Measurements from ENCODE around the gene SPRED3. TPM values are rescaled to one million over a fixed set of nuclear protein-coding genes. Genes with fewer than 3 reads are reported as not detected.

SPRED3 gene
- total RNA-seq, 1 experiment from 2014 or later: 7.2 TPM

DNA sequence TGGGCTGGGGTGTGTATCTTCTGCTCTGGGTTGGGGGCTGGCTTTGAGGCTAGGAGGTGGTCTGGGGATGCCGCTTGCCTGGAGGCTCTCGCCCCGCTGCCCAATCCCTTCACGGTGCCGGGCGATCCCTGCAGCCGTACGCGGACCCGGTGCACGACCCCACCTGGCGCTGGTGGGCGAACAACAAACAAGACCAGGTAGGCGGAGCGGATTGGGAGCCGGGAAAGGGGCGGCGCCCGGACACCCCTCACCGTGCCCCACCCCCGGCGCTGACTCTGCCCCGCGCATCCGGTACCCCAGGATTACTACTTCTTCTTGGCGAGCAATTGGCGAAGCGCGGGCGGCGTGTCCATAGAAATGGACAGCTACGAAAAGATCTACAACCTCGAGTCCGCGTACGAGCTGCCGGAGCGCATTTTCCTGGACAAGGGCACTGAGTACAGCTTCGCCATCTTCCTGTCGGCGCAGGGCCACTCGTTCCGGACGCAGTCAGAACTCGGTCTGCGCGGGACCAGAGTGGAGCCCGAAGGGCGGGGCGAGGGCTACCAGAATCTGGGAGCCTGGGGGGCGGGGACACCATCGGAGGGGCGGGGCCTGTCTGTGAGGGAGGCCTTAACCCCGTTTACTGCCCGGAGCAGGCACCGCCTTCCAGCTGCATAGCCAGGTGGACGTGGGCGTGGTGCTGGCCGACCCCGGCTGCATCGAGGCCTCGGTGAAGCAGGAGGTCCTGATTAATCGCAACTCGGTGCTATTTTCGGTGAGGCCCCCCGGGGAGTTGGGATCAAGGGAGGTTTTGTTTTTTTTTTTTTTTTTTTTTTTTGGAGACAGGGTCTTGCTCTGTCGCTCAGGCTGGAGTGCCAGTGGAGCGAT lies 26.2 kb upstream of the SPRED3 start (continued):
- TF ChIP-seq, protein P1, sequence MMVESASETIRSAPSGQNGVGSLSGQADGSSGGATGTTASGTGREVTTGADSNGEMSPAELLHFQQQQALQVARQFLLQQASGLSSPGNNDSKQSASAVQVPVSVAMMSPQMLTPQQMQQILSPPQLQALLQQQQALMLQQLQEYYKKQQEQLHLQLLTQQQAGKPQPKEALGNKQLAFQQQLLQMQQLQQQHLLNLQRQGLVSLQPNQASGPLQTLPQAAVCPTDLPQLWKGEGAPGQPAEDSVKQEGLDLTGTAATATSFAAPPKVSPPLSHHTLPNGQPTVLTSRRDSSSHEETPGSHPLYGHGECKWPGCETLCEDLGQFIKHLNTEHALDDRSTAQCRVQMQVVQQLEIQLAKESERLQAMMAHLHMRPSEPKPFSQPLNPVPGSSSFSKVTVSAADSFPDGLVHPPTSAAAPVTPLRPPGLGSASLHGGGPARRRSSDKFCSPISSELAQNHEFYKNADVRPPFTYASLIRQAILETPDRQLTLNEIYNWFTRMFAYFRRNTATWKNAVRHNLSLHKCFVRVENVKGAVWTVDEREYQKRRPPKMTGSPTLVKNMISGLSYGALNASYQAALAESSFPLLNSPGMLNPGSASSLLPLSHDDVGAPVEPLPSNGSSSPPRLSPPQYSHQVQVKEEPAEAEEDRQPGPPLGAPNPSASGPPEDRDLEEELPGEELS (CRISPR knock-in tag; IDR thresholded peaks at IDR 0.05): no peak
- TF ChIP-seq ZNF416 (CRISPR knock-in tag; IDR thresholded peaks at IDR 0.05): no peak
- TF ChIP-seq NR1H2 (CRISPR knock-in tag; IDR thresholded peaks at IDR 0.05): no peak
- TF ChIP-seq ZBTB21 (CRISPR knock-in tag; IDR thresholded peaks at IDR 0.05; ENCODE audit: borderline replicate concordance): 0 out of 2 replicates have a peak, but pooled peaks have one; percentile 49
- no peak for TF ChIP-seq NR3C1 (CRISPR knock-in tag; conservative IDR thresholded peaks at IDR 0.05; ENCODE audit: low read depth)
- TF ChIP-seq, protein P2, sequence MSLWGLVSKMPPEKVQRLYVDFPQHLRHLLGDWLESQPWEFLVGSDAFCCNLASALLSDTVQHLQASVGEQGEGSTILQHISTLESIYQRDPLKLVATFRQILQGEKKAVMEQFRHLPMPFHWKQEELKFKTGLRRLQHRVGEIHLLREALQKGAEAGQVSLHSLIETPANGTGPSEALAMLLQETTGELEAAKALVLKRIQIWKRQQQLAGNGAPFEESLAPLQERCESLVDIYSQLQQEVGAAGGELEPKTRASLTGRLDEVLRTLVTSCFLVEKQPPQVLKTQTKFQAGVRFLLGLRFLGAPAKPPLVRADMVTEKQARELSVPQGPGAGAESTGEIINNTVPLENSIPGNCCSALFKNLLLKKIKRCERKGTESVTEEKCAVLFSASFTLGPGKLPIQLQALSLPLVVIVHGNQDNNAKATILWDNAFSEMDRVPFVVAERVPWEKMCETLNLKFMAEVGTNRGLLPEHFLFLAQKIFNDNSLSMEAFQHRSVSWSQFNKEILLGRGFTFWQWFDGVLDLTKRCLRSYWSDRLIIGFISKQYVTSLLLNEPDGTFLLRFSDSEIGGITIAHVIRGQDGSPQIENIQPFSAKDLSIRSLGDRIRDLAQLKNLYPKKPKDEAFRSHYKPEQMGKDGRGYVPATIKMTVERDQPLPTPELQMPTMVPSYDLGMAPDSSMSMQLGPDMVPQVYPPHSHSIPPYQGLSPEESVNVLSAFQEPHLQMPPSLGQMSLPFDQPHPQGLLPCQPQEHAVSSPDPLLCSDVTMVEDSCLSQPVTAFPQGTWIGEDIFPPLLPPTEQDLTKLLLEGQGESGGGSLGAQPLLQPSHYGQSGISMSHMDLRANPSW (CRISPR knock-in tag; conservative IDR thresholded peaks at IDR 0.05; ENCODE audit: low read depth): no peak
- TF ChIP-seq, protein P3, sequence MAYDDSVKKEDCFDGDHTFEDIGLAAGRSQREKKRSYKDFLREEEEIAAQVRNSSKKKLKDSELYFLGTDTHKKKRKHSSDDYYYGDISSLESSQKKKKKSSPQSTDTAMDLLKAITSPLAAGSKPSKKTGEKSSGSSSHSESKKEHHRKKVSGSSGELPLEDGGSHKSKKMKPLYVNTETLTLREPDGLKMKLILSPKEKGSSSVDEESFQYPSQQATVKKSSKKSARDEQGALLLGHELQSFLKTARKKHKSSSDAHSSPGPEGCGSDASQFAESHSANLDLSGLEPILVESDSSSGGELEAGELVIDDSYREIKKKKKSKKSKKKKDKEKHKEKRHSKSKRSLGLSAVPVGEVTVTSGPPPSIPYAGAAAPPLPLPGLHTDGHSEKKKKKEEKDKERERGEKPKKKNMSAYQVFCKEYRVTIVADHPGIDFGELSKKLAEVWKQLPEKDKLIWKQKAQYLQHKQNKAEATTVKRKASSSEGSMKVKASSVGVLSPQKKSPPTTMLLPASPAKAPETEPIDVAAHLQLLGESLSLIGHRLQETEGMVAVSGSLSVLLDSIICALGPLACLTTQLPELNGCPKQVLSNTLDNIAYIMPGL (CRISPR knock-in tag; IDR thresholded peaks at IDR 0.05): no peak
- no peak for TF ChIP-seq SOX15 (CRISPR knock-in tag; IDR thresholded peaks at IDR 0.05)
- 0 out of 2 replicates have a peak, but pooled peaks have one; percentile 38 for TF ChIP-seq ESRRA (CRISPR knock-in tag; IDR thresholded peaks at IDR 0.05; ENCODE audit: borderline replicate concordance)
- TF ChIP-seq, protein P4, sequence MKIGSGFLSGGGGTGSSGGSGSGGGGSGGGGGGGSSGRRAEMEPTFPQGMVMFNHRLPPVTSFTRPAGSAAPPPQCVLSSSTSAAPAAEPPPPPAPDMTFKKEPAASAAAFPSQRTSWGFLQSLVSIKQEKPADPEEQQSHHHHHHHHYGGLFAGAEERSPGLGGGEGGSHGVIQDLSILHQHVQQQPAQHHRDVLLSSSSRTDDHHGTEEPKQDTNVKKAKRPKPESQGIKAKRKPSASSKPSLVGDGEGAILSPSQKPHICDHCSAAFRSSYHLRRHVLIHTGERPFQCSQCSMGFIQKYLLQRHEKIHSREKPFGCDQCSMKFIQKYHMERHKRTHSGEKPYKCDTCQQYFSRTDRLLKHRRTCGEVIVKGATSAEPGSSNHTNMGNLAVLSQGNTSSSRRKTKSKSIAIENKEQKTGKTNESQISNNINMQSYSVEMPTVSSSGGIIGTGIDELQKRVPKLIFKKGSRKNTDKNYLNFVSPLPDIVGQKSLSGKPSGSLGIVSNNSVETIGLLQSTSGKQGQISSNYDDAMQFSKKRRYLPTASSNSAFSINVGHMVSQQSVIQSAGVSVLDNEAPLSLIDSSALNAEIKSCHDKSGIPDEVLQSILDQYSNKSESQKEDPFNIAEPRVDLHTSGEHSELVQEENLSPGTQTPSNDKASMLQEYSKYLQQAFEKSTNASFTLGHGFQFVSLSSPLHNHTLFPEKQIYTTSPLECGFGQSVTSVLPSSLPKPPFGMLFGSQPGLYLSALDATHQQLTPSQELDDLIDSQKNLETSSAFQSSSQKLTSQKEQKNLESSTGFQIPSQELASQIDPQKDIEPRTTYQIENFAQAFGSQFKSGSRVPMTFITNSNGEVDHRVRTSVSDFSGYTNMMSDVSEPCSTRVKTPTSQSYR (CRISPR knock-in tag; IDR thresholded peaks at IDR 0.05): no peak
- TF ChIP-seq, protein P5, sequence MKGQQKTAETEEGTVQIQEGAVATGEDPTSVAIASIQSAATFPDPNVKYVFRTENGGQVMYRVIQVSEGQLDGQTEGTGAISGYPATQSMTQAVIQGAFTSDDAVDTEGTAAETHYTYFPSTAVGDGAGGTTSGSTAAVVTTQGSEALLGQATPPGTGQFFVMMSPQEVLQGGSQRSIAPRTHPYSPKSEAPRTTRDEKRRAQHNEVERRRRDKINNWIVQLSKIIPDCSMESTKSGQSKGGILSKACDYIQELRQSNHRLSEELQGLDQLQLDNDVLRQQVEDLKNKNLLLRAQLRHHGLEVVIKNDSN (CRISPR knock-in tag; IDR thresholded peaks at IDR 0.05): no peak; the same call in 1 of the 2 replicates
- no peak for TF ChIP-seq RELA (CRISPR knock-in tag; IDR thresholded peaks at IDR 0.05; ENCODE audit: borderline replicate concordance)
- no peak for TF ChIP-seq KAT7 (CRISPR knock-in tag; IDR thresholded peaks at IDR 0.05; ENCODE audit: borderline replicate concordance)
- TF ChIP-seq, protein P6, sequence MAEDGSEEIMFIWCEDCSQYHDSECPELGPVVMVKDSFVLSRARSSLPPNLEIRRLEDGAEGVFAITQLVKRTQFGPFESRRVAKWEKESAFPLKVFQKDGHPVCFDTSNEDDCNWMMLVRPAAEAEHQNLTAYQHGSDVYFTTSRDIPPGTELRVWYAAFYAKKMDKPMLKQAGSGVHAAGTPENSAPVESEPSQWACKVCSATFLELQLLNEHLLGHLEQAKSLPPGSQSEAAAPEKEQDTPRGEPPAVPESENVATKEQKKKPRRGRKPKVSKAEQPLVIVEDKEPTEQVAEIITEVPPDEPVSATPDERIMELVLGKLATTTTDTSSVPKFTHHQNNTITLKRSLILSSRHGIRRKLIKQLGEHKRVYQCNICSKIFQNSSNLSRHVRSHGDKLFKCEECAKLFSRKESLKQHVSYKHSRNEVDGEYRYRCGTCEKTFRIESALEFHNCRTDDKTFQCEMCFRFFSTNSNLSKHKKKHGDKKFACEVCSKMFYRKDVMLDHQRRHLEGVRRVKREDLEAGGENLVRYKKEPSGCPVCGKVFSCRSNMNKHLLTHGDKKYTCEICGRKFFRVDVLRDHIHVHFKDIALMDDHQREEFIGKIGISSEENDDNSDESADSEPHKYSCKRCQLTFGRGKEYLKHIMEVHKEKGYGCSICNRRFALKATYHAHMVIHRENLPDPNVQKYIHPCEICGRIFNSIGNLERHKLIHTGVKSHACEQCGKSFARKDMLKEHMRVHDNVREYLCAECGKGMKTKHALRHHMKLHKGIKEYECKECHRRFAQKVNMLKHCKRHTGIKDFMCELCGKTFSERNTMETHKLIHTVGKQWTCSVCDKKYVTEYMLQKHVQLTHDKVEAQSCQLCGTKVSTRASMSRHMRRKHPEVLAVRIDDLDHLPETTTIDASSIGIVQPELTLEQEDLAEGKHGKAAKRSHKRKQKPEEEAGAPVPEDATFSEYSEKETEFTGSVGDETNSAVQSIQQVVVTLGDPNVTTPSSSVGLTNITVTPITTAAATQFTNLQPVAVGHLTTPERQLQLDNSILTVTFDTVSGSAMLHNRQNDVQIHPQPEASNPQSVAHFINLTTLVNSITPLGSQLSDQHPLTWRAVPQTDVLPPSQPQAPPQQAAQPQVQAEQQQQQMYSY (CRISPR knock-in tag; IDR thresholded peaks at IDR 0.05): peak; percentile 78
- no peak for TF ChIP-seq ZNF121 (CRISPR knock-in tag; IDR thresholded peaks at IDR 0.05)
- no peak for TF ChIP-seq ZNF423 (CRISPR knock-in tag; IDR thresholded peaks at IDR 0.05)
- TF ChIP-seq, protein P7, sequence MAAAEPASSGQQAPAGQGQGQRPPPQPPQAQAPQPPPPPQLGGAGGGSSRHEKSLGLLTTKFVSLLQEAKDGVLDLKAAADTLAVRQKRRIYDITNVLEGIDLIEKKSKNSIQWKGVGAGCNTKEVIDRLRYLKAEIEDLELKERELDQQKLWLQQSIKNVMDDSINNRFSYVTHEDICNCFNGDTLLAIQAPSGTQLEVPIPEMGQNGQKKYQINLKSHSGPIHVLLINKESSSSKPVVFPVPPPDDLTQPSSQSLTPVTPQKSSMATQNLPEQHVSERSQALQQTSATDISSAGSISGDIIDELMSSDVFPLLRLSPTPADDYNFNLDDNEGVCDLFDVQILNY (CRISPR knock-in tag; IDR thresholded peaks at IDR 0.05): peak; percentile 48; the same call in 1 of the 2 replicates
- TF ChIP-seq ZNF219 (CRISPR knock-in tag; IDR thresholded peaks at IDR 0.05; ENCODE audit: borderline replicate concordance): no peak
- TF ChIP-seq CBFB (CRISPR knock-in tag; IDR thresholded peaks at IDR 0.05; ENCODE audit: low read depth): no peak
- TF ChIP-seq, protein P8, sequence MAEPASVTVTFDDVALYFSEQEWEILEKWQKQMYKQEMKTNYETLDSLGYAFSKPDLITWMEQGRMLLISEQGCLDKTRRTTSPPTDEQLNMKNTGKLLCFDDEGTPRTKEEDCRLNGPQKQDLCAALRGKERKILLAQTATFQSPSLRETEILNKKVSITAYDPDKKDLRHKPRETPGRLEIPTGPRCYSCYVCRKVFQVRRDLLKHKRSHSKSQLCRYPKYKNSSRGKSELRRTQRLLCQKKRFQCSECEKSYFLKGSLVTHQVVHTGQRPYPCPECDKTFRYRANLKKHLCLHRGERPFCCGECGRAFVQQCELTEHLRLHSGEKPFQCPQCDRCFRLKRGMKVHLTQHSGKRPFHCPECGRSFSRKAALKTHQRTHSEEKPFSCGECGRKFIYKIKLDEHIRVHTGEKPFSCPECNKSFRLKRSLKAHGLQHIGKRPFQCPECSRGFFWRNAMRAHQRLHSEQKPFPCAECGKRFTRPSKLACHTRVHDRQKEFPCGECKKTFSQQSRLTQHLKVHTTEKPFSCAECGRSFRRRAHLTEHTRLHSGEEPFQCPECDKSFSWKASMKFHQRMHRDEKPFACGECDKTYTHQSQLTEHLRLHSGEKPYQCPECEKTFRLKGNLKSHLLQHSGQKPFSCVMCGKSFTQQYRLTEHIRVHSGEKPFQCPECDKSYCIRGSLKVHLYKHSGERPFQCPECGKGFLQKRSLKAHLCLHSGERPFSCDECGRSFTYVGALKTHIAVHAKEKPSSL (CRISPR knock-in tag; conservative IDR thresholded peaks at IDR 0.05): no peak

Measured in WTC11 (cell line).